Activated T-cell treated with anti-CD3 and anti-CD28 coated beads, Interleukin-2, amount 50 U/mL, for 4 hours (primary cell): ENCODE results near the gene FBXL20. TPM values are rescaled to one million over a fixed set of nuclear protein-coding genes. Genes with fewer than 3 reads are reported as not detected.
"Not testable (repeated sequence)": the region's sequence is repeated elsewhere in the genome, so short reads cannot be mapped to it uniquely, and the experiment has no call there.

ENCODE experiments used
- ATAC-seq, 2 donors: fragments of 200-7000 bp; cut with Tn5 transposase; one replicate each; pipeline ENCODE4 v1.10.0; 2021
- DNase-seq: peaks from one replicate; pipeline ENCODE4 v3.0.0-alpha.2; 2020
- H3K27me3 Mint-ChIP-seq: one replicate; pipeline ENCODE4 v1.8.0; 2021; ENCODE audit warnings: low read depth, mixed read lengths
- H3K36me3 Mint-ChIP-seq: one replicate; pipeline ENCODE4 v1.8.0; 2022; ENCODE audit warnings: mixed read lengths; ENCODE audit not compliant: insufficient read depth
- H3K4me1 Mint-ChIP-seq: one replicate; pipeline ENCODE4 v1.8.0; 2021; ENCODE audit warnings: low read depth, mixed read lengths
- H3K4me3 Mint-ChIP-seq: one replicate; pipeline ENCODE4 v1.8.0; 2021; ENCODE audit warnings: mild to moderate bottlenecking, moderate library complexity, mixed read lengths
- H3K9me3 Mint-ChIP-seq: one replicate; pipeline ENCODE4 v1.8.0; 2021; ENCODE audit warnings: mixed read lengths
- total RNA-seq, 3 donors: library from RNA; stranded (reverse); gene quantifications; one replicate each; pipeline ENCODE4 v1.2.1, GENCODE V29; 2021

FBXL20 gene
- total RNA-seq, 3 donors from 2014 or later = 19.4 to 21.6 (median 20.9) TPM

GRCh38 chr17:39402890-39403605 lies 1.6 kb upstream of the FBXL20 start:
- Mint-ChIP-seq H3K4me1 (peaks cover 50% of the 10 kb centered on the region), H3K36me3 (peaks cover 9% of the 10 kb centered on the region), H3K4me3 (peak overlapping the region; percentile 96), H3K27me3 (no peaks in the 10 kb centered on the region), H3K9me3 (no peaks in the 10 kb centered on the region)
- no peak for ATAC-seq
- no peak for DNase-seq

- H3K9me3 Mint-ChIP-seq = no peaks in the 10 kb centered on the region
- peak; percentile 56 to 59 for ATAC-seq
- H3K4me1 Mint-ChIP-seq = peaks cover 50% of the 10 kb centered on the region
Measured at GRCh38 chr17:39402244-39402889, 941 bp upstream of the FBXL20 start.

GRCh38 chr17:39400547-39401411 lies 647 bp downstream of the FBXL20 start:
- peak; percentile 9 to 16 for ATAC-seq
- Mint-ChIP-seq H3K4me1 (peaks cover 50% of the 10 kb centered on the region), H3K9me3 (no peaks in the 10 kb centered on the region), H3K4me3 (peak overlapping the region; percentile 96), H3K27me3 (no peaks in the 10 kb centered on the region), H3K36me3 (peaks cover 1% of the 10 kb centered on the region)
- no peak for DNase-seq

More at GRCh38 chr17:39402244-39402889, 941 bp upstream of the FBXL20 start:
- H3K27me3 Mint-ChIP-seq = no peaks in the 10 kb centered on the region
- peak overlapping the region; percentile 96 for H3K4me3 Mint-ChIP-seq
- DNase-seq = peak; percentile 75
- peaks cover 4% of the 10 kb centered on the region for H3K36me3 Mint-ChIP-seq

GRCh38 chr17:39399791-39400190 lies 1.6 kb downstream of the FBXL20 start:
- H3K4me3 Mint-ChIP-seq = peak overlapping the region; percentile 96
- H3K27me3 Mint-ChIP-seq = no peaks in the 10 kb centered on the region
- no peaks in the 10 kb centered on the region for H3K9me3 Mint-ChIP-seq
- DNase-seq (no peak), ATAC-seq (no peak)
- H3K4me1 Mint-ChIP-seq = peaks cover 45% of the 10 kb centered on the region
- H3K36me3 Mint-ChIP-seq = peaks cover 1% of the 10 kb centered on the region

GRCh38 chr17:39393736-39394135 lies 7.7 kb downstream of the FBXL20 start:
- Mint-ChIP-seq H3K4me1 (peaks cover 22% of the 10 kb centered on the region), H3K27me3 (no peaks in the 10 kb centered on the region), H3K9me3 (no peaks in the 10 kb centered on the region), H3K36me3 (peaks cover 2% of the 10 kb centered on the region), H3K4me3 (no peak overlapping the region)
- ATAC-seq (no peak), DNase-seq (no peak)

GRCh38 chr17:39391448-39391847 lies 10.0 kb downstream of the FBXL20 start:
- Mint-ChIP-seq H3K9me3 (no peaks in the 10 kb centered on the region), H3K36me3 (peaks cover 8% of the 10 kb centered on the region), H3K4me3 (no peak overlapping the region), H3K4me1 (peaks cover 13% of the 10 kb centered on the region), H3K27me3 (no peaks in the 10 kb centered on the region)
- DNase-seq (no peak), ATAC-seq (no peak)

GRCh38 chr17:39385040-39385439 lies 16.4 kb downstream of the FBXL20 start:
- H3K9me3 Mint-ChIP-seq = no peaks in the 10 kb centered on the region
- H3K4me3 Mint-ChIP-seq = no peak overlapping the region
- H3K36me3 Mint-ChIP-seq = peaks cover 8% of the 10 kb centered on the region
- H3K27me3 Mint-ChIP-seq = no peaks in the 10 kb centered on the region
- ATAC-seq = no peak
- H3K4me1 Mint-ChIP-seq = peaks cover 13% of the 10 kb centered on the region
- no peak for DNase-seq

- Mint-ChIP-seq H3K9me3 (no peaks in the 10 kb centered on the region), H3K36me3 (peaks cover 2% of the 10 kb centered on the region), H3K27me3 (no peaks in the 10 kb centered on the region), H3K4me3 (no peak overlapping the region), H3K4me1 (peaks cover 30% of the 10 kb centered on the region)
- DNase-seq (no peak), ATAC-seq (peak in 1 of 2 donors; percentile 14)
Measured at GRCh38 chr17:39380144-39380543, 21.3 kb downstream of the FBXL20 start.

GRCh38 chr17:39376434-39376833 lies 25.0 kb downstream of the FBXL20 start:
- no peak overlapping the region for H3K4me3 Mint-ChIP-seq
- ATAC-seq (no peak), DNase-seq (no peak)
- H3K4me1 Mint-ChIP-seq = peaks cover 28% of the 10 kb centered on the region
- H3K27me3 Mint-ChIP-seq = no peaks in the 10 kb centered on the region
- H3K36me3 Mint-ChIP-seq = peaks cover 7% of the 10 kb centered on the region
- no peaks in the 10 kb centered on the region for H3K9me3 Mint-ChIP-seq

- not testable (repeated sequence) for H3K9me3 Mint-ChIP-seq, H3K4me1 Mint-ChIP-seq, H3K36me3 Mint-ChIP-seq, ATAC-seq, H3K4me3 Mint-ChIP-seq, H3K27me3 Mint-ChIP-seq, DNase-seq
Measured at GRCh38 chr17:39367805-39368204, 33.6 kb downstream of the FBXL20 start.

- no peak overlapping the region for H3K4me3 Mint-ChIP-seq
- no peak for DNase-seq
- H3K4me1 Mint-ChIP-seq = peaks cover 13% of the 10 kb centered on the region
- H3K27me3 Mint-ChIP-seq = no peaks in the 10 kb centered on the region
- no peaks in the 10 kb centered on the region for H3K9me3 Mint-ChIP-seq
- H3K36me3 Mint-ChIP-seq = peaks cover 2% of the 10 kb centered on the region
- no peak for ATAC-seq
Measured at GRCh38 chr17:39365872-39366271, 35.6 kb downstream of the FBXL20 start.

GRCh38 chr17:39365242-39365641 lies 36.2 kb downstream of the FBXL20 start:
- no peak for DNase-seq
- Mint-ChIP-seq H3K9me3 (no peaks in the 10 kb centered on the region), H3K27me3 (no peaks in the 10 kb centered on the region), H3K4me1 (peaks cover 13% of the 10 kb centered on the region), H3K4me3 (no peak overlapping the region), H3K36me3 (peaks cover 2% of the 10 kb centered on the region)
- ATAC-seq = no peak

GRCh38 chr17:39364236-39365025 lies 37.0 kb downstream of the FBXL20 start:
- DNase-seq = no peak
- ATAC-seq = no peak
- Mint-ChIP-seq H3K4me3 (no peak overlapping the region), H3K36me3 (peaks cover 2% of the 10 kb centered on the region), H3K27me3 (no peaks in the 10 kb centered on the region), H3K4me1 (peaks cover 13% of the 10 kb centered on the region), H3K9me3 (no peaks in the 10 kb centered on the region)

GRCh38 chr17:39361064-39361463 lies 40.4 kb downstream of the FBXL20 start:
- no peaks in the 10 kb centered on the region for H3K9me3 Mint-ChIP-seq
- no peaks in the 10 kb centered on the region for H3K27me3 Mint-ChIP-seq
- H3K4me1 Mint-ChIP-seq = peaks cover 7% of the 10 kb centered on the region
- no peak for DNase-seq
- ATAC-seq = no peak
- no peaks in the 10 kb centered on the region for H3K36me3 Mint-ChIP-seq
- H3K4me3 Mint-ChIP-seq = no peak overlapping the region
